Activated CD4-positive, alpha-beta T cell treated with anti-CD3 and anti-CD28 coated beads for 4 hours (primary cell): ENCODE measurements around the gene SLC8A1.

ENCODE experiments used
- DNase-seq, 2 donors: peaks; one replicate each; pipeline ENCODE4 v3.0.0-alpha.2; 2020

The SLC8A1 gene

GRCh38 chr2:40348038-40348437, 103.9 kb downstream of the SLC8A1 start:
- DNase-seq = no peak

DNA sequence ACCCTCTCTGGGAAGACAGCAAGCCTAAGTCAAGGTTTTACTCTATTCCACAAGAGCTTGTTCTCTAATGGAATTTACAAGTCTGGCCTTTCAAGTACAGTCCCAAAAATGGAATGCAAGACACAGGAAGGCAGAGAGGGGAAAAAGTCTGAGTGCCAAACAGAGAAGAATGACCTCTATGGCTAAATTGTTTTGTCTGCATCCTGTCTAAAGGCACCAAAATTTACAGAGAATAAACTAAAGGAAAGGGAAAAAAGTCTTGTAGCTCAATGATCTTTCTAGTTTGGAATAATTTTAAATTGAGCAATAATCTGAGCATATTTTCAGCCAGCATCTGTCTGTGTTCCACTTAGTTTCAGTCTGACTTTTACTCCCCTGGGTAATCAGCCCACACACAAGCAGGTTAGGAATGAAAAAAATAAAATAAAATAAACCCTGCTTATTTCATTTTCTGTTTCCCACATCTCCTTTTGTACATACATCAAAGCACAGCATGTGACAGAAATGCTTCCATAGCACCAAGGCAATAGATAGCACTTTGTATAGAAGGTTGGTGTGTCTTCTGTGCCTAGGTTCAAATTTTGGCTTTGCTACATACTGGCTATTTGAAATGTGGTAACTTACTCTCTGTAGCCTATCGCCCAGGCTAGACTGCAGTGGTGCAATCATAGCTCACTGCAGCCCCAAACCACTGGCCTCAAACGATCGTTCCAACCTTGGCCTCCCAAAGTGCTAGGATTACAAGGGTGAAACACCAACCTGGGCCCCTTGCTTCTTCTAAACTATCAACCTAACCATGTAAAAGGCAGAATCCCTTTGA, 105.1 kb downstream of the SLC8A1 start:
- no peak for DNase-seq

DNA sequence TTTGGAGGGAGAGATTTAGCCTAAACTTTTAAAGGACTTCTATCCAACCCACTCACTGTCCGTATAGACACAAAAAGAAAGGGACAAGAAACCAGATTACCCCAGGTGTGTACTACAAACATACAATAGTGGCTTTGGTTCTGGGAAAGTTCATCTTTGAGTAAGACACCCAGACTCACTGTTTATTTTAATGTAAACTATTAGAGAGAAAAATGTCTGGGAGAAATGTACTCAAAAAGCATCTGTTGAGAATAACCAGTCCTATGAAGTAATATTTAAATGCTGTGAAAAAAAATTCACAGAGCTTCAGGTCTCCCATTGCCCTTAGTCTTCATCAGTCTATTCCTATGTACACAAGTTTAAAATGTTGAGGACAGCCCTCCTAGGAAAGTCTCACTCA, 107.5 kb downstream of the SLC8A1 start:
- no peak for DNase-seq

DNA sequence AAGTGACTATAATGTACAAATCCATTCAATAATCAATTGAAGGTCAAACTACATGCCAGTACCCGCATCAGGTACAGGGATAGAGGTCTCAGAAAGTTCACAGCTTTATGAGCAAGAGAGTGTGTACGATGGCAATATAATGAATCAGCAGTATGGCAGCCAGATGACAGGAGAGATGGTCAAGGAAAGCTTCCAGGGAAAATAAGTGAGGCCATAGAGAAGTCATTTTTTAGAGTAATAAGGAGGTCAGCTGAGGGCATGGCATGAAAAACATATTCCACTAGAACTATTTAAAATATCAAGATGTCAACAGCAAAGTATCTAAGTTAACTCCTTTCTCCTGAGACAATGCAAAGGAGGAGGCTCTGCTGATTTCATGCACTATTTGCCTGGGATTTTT, 108.0 kb downstream of the SLC8A1 start:
- no peak for DNase-seq

DNA sequence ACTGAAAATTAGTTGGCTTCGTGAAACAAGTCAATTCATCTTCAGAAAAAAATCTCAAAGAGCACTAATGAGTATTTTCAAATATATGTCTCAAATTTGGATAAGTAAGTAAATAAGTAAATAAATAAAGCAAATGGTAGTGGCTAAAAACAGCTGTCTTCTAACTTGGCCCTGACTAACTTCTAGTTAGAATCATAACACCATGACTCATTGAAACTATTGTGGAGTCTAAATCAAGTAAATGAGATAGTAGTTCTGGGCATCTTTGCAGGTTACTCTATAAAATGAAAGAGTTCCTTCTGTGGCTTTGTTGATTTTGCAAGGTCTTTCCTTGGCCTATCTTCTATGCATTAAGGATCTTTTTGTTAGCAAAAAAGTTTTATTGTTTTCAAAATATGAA, 110.7 kb downstream of the SLC8A1 start:
- no peak for DNase-seq

DNA sequence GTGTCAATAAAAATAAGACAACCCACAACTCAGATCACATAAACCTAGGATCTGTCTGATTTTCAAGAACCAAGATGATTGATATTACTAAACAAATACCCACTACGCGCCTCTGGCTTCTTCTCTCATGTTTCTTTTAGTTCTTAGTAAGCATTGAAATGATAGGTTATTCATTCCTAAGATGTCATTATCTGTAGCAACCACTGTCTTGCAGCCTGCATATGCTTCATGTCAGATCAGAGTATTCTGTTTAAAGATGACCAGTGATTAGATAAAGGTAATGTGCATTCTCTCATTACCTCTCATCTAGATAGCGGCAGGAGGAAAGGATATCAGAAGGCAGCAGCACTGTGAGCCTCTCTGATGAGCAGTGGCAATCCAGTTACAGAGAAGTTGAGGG, 112.9 kb downstream of the SLC8A1 start:
- DNase-seq = no peak

DNA sequence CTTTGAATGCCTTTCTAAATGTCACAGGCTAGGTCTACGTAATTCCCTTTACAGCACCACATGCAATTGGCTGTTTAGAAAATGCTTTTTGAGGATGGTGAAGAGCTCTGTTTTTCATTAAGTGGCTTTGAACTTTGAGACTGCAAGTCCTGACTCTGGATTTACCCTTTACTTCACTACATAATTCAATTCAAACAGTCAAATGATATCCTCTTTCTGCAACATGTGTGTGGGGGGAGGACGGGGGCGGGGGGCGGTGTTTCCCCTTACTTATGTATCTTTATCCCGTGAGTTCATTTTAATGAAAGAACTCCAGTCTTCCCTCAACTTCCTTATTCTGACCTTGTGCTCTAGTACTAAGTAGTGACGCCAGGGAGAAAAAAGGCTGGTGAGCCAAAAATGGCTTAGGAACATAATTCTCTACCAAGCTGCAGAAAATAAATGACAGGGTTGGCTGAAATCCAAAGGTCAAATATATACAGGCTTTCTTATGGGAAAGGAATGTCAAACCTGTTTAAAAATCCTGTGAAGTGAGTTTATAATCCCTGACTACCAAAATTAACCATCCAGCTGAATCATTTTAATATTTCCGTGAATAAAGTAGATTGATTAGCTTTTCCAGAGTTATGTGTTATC, 119.6 kb downstream of the SLC8A1 start:
- DNase-seq = no peak

DNA sequence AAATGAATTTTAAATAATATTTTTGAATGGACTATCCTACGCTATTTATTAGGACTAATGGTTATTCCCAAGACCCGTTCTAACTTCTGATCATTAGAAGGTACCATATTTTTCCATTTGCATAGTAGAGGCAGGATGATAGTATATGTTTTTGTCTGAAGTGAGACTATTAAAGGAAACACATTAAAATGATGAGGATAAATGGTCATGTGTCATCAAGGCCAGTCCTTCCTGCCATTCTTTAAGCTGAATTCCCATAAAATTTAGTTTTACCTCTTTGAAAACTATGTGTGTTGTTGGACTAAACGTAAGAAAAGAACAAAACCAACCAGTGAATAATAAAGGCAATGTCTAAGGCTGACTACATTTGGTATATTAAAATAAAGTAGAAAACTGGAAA, 121.8 kb downstream of the SLC8A1 start:
- DNase-seq = no peak

GRCh38 chr2:40329739-40330030, 122.2 kb downstream of the SLC8A1 start:
- DNase-seq = no peak

DNA sequence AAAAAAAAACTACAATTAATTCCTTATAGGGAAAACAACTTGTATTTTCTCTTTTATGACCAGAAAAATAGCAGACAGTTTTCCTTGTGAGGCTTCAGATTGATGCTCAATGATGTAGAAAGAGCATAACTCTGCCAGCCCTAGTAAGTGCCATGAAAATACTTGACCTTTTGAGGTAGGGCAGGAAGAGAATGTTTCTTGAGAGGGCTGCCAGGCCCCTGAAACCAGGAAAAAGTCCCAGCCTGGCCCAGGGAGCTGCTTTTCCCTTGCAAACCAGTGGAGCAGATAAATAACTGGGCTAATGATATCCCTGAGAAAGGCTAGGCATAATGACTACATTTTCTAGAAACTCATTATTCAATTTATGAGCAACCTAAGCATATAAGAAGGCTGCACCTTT, 126.8 kb downstream of the SLC8A1 start:
- no peak for DNase-seq

DNA sequence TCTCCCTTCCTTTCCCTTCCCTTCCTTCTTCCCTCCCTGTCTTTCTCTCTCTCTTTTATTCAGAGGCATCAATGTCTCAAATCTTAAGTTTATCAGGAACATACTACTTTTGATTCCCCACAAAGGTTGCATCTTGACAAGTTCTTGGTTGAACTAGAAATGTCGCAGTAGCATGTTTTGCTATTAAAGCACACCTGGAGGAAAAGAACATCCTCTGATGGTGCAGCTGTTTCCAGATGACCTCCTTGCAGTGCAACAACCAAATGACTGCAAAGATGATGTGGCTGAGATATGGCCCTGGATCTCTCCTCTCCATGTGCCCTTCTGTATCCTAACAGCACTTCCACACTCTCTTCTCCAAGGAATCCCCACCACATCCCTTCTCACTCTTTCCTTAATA, 127.2 kb downstream of the SLC8A1 start:
- DNase-seq = no peak

- no peak for DNase-seq
These were observed 130.1 kb downstream of the SLC8A1 start for GRCh38 chr2:40321822-40322221.

- no peak for DNase-seq
These were observed 130.8 kb downstream of the SLC8A1 start for GRCh38 chr2:40321016-40321623.

DNA sequence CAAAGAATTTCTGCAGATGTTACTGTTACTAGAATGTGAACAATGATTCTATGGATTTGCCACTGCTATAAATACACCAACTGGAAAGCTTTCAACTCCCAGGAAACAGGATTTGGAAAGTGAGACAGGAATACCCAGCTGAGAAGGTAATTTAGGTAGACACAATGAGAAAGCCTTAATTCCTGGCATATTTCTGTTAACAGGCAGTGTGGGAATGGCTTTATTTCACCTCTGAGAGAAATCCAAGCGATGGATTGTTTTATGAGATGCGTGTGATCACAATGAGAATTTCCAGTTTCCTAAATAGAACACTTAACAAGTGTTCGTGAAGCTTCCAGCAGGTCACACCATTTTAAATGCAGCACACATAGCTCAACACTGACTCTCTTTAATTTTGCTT, 133.0 kb downstream of the SLC8A1 start:
- no peak for DNase-seq

- no peak for DNase-seq
These were observed 134.1 kb downstream of the SLC8A1 start for GRCh38 chr2:40317761-40318160.

GRCh38 chr2:40317046-40317445, 134.8 kb downstream of the SLC8A1 start:
- no peak for DNase-seq

- DNase-seq = no peak
These were observed 135.3 kb downstream of the SLC8A1 start for GRCh38 chr2:40316620-40317019.

DNA sequence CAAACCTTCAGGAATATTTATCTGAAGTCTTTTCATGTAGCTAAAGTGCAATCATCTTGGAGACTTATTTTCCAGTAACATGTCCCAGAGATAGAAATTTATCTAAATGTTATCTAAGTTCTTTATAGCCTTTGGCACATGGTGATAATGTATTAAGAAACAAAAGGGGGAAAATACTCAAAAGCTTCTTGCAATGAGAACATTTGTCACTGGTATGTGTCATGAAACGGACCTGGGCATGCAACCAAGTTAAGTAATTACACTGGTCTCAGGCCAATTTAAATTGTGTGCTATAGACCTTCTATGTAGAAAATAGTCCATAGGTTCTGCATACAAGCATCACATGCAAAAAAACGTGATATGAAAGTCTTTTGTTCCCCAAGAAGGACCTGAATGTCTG, 136.2 kb downstream of the SLC8A1 start:
- no peak for DNase-seq

DNA sequence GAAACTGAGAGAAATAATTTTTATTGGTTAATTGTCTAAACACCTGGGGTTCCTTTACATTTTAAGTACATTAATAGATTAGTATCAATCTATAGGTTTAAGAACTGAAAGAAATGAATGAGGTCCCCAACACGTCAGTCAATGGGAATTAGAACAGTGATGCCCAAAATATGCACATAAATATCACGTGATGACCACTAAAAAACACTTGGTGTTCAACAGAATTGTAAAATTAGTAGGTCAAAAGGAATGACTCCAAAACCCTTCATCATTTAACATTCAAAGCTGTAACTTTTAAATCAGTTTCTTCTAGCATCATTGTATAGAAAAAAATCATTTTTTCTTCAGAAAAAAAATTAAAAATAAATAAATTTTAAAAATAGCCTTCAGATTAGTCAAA, 140.9 kb downstream of the SLC8A1 start:
- DNase-seq = no peak

DNA sequence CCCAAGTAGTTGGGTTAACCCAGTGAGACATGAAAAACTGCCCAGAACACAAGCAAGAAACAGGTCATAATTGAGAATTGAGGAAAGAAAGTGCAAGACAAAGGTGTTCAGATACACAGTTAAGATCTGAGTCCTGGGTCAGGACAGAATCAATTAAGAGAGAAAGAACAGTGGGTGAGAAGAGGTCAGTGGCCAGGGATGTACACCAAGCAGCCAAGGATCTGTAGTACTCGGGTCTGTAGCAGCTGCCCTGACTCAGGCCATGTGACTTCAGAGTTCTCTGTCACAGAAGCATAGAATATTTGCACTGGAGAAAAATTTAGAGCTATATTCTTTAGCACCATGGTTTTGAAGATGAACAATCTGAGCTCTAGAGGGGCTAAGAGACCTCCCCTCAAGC, 141.6 kb downstream of the SLC8A1 start:
- no peak for DNase-seq

DNA sequence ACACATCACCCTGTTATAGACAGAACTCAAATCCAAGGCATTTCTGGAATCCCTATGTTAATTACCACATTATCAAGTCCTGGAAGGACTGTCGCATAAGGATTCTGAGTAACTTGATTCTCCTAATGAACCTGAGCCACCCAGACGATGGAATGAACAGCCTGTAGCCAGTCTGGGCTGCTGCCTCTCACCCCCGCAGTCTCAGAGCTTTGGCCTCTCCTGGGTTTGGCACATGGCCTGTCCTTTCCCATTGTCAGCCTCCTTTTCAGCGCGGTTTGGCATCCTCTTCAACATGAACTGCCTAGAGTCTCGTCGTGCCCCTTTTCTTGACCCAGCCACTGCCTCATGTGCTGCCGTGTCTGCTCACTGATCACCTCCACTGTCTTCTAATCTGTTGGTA, 147.6 kb downstream of the SLC8A1 start:
- DNase-seq = no peak

DNA sequence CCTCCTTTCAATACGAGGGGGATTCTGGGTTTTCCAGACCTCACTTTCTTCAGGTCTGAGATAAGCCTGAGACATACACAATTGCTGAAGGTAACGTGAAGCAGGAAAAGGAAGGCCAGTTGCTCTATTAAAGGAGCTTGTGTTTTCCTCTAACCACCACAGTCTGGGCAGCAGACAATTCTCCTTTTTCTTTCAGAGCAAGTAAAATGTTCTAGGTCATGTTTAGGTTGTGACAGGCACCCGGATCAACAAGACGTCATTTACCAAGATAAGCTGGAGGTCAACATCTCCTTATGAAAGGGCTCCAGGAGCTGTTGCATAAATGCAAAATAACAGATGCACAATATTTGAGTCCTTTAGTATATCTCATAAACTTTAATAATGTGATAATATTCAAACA, 148.1 kb downstream of the SLC8A1 start:
- DNase-seq = no peak

DNA sequence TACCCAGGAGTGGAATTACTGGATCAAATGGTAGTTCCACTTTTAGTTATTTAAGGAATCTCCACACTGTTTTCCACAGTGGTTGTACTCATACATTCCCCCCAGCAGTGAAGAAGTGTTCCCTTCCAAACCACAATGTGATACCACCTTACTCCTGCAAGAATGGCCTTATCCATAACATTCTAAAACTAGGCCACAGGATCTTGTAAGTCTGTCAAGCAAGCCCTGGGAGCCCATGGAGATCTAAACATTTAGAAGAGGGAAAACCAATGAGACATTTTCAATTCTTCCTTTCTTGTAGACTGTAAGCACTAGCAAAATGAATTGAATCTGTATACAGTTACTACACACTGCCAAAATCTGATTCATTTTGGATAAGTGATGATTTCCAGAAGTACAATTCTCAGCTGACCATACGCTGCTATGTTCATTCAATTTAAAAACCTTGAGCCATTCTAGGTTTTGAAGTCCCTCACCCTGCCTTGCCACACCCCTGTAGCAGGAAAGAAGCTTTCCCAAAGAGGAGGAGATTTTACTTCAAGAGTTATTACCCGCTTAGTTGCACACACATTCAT, 149.1 kb downstream of the SLC8A1 start:
- DNase-seq = no peak

- DNase-seq = no peak
These were observed 151.5 kb downstream of the SLC8A1 start for GRCh38 chr2:40300391-40300790.
